GM18861 (cell line): ENCODE data around the gene SCO2.

ENCODE experiments used
- ATAC-seq: cut with Tn5 transposase; IDR thresholded peaks from one replicate; pipeline ENCODE4 v1.9.1; 2021; ENCODE audit not compliant: unreplicated experiment

Gene SCO2

GRCh38 chr22:50503475-50504145, 21.8 kb downstream of the SCO2 start:
- no peak for ATAC-seq

GRCh38 chr22:50502628-50503474, 22.5 kb downstream of the SCO2 start:
- ATAC-seq, result no peak

- no peak for ATAC-seq
Measured at GRCh38 chr22:50502096-50502495, 23.3 kb downstream of the SCO2 start.

GRCh38 chr22:50500452-50500851, 24.9 kb downstream of the SCO2 start:
- ATAC-seq, result no peak

GRCh38 chr22:50498322-50498890, 27.0 kb downstream of the SCO2 start:
- no peak for ATAC-seq

- ATAC-seq, result no peak
Measured at GRCh38 chr22:50497093-50497492, 28.3 kb downstream of the SCO2 start.

- ATAC-seq, result no peak
Measured at GRCh38 chr22:50490531-50491308, 34.7 kb downstream of the SCO2 start.

- ATAC-seq, result no peak
Measured at GRCh38 chr22:50489363-50490243, 35.8 kb downstream of the SCO2 start.

- ATAC-seq, result no peak
Measured at GRCh38 chr22:50488886-50489285, 36.5 kb downstream of the SCO2 start.

GRCh38 chr22:50488006-50488677, 37.3 kb downstream of the SCO2 start:
- ATAC-seq, result no peak

- no peak for ATAC-seq
Measured at GRCh38 chr22:50487290-50488005, 38.0 kb downstream of the SCO2 start.

GRCh38 chr22:50486561-50487289, 38.7 kb downstream of the SCO2 start, which contains the start of gene MIOX:
TSS of gene MIOX (plus strand) at chr22:50486859. CDS start at chr22:50486898, 39 bp downstream.
- no peak for ATAC-seq

GRCh38 chr22:50485221-50486131, 39.9 kb downstream of the SCO2 start:
- ATAC-seq, result no peak

GRCh38 chr22:50483977-50484853, 41.2 kb downstream of the SCO2 start:
- no peak for ATAC-seq

GRCh38 chr22:50483556-50483955, 41.8 kb downstream of the SCO2 start:
- no peak for ATAC-seq

- ATAC-seq, result no peak
Measured at GRCh38 chr22:50483106-50483505, 42.3 kb downstream of the SCO2 start.
